T-helper 9 cell (primary cell): ENCODE measurements around the gene AFF3.

ENCODE experiments used
- DNase-seq: peaks from one replicate; pipeline ENCODE4 v3.0.0-alpha.2; 2020

AFF3 gene

DNA sequence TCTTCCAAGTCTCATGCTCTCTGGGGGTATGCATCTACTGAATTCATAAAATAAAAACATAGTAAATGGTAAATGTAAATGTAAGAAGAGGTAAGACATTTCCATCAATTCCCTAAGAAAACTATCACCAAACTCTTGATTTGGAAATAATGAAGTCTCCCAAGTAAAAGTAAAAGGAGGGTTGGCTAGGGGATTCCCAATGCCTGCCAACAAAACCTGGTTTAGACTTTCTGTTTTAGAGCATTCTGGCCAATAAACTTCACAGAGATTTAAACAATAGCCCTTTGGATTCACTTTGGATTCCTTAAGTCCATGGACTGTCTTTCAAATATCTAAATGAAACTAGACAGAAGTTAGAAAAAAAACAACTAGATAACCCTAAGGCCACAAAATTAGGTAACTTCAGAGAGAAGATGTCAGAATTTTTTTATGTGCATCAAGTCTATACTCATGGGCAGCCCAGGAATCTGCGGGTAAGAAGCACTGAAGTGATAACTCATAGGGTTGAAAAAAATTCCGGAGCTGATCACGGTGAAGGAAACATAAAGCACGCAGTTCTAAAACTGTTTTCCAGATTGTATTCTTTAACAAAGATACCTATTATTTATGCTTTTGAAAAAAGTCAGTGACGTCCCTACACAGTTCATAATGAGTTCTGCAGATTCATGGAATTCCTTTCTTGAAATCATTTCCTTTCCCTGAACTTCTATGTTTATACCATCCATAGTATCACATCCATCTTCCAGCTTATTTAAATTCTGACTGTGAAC, 263.6 kb downstream of the AFF3 start:
- DNase-seq, result no peak

DNA sequence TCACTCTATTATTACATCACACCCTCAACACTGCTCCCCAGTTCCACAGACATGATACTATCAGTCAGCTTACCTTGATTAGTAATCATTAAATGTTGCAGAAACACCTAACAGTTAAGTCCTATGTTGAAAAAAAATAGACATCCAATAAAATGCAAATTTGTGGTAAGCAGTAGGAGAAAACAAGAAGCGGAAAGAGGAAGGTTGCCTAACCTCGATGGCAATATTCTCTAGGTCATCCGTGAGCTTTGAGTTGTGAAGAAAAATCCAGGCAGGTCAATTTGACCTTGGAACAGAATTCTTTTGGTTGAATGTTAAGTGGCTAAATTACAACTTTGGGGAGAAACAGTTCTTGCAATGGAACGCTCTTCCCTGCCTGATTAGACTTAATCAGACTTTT, 264.4 kb downstream of the AFF3 start:
- DNase-seq, result no peak

DNA sequence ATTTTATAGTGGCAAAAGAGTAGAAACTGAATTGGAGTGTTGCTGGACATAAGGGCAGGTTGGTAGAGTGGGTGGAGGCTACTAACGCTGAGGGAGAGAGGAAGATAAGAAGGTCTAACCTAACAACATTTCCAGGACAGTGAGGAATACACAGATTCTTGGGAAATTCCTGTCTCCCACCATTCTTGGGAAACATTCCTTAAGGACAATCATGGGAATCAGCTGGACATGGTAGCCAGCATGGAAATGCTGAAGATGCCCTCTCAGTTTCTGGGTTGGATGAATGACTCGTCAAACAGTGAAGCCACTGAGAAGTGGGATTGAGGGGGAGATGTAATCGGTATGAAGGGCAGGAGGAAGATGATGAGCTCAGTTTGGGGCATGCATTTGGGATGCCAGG, 265.4 kb downstream of the AFF3 start:
- no peak for DNase-seq

DNA sequence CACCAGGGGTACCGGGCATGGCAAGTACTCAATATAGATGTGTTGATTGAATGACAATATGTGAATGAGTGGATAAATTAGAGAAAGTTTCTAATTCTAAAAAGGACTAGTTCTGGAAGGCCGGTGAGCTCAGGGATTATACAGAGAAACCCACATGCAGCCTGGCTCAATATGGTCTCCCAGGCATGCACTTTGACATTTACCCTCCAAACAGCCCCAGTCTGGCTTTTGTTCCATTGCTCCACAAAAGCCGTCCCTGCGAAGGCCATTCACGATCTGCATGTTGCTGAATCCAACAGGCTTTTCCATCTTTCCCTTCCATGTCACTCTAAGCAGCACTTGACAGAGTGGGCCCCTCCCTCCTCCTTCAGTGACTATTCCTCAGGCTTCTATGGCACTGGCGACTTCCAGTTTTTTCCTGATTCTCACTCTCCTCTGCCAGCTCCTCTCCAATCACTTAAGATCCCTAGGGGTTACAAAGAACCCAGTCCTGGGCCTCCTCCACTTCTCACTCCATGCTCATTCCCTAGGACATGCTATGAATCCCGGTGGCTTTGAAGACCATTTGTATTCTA, 266.7 kb downstream of the AFF3 start:
- no peak for DNase-seq

DNA sequence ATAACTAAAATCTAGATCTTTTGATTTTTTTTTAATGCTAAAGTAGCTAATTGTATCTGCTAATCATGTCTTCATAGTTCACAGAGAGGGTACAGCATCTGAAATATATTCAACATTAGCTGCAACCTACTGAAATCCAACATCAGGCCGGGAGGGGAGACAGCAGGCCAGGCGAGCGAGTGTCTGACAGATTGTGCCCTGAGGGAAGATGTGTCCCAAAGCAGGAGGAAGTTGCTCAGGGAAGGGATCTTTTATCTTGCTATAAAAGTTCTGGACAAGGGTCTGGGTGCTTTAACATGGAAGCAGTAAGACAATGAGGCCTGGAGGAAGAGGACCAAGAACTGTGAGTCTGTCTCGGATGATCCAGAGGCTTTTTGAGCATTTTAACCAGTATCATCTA, 274.1 kb downstream of the AFF3 start:
- DNase-seq, result no peak

DNA sequence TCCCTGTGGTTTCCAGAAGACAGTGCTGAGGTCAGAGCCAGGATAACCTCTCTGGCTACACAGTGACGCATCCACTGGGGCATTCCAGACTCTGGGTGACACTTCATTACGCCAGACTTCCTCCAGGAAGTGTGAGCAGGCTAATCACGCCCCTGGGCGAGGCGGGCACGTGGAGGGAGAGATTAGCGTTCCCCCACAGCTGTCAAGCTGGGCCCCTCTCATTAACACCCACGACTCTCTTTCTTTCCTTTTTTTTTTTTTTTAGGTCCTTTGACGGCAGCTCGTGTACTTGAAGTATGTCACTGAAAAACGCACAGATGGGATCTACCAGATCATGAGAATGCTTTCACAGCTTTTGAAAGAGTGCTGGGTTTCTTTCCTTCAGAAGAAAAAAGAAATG, 274.6 kb downstream of the AFF3 start:
- no peak for DNase-seq

DNA sequence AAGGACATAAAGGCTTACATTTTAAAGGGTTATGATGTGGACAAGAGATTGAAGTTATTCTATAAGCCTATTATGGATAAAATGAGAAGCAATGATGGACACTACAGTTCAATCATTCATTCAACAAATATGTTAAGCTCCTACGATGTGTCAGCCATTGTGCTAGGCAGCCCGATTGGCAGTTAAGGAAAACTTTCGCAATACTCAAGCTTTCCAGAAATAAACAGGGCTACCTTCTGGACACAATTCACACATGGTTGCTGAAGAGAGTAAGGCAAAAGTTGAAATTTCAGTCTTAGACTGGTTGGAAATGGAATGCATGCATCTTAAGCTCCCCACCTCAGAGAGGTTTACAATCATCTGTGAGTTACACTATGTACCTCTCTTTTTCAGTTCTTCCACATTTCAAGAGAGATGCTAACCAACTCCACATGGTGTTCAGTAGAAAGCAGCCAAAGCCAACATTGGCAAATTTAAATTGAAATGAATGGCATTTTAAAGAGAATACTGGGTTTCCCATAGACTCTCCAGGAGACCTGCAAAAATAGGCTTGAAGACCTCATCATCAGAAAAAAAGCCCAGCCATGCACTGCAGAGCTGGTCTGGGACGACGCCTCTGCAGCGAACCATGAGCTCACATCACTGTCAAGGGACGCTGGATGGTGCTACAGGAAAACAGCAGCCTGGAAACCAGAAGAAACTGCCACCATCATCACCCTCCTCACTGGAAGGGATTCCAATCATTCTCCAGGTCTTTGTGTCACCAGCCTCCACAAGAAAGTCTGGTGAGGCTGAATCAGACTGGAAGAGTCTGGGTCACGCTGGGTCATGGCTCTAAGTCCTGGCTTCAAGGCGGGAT, 276.3 kb downstream of the AFF3 start:
- no peak for DNase-seq

DNA sequence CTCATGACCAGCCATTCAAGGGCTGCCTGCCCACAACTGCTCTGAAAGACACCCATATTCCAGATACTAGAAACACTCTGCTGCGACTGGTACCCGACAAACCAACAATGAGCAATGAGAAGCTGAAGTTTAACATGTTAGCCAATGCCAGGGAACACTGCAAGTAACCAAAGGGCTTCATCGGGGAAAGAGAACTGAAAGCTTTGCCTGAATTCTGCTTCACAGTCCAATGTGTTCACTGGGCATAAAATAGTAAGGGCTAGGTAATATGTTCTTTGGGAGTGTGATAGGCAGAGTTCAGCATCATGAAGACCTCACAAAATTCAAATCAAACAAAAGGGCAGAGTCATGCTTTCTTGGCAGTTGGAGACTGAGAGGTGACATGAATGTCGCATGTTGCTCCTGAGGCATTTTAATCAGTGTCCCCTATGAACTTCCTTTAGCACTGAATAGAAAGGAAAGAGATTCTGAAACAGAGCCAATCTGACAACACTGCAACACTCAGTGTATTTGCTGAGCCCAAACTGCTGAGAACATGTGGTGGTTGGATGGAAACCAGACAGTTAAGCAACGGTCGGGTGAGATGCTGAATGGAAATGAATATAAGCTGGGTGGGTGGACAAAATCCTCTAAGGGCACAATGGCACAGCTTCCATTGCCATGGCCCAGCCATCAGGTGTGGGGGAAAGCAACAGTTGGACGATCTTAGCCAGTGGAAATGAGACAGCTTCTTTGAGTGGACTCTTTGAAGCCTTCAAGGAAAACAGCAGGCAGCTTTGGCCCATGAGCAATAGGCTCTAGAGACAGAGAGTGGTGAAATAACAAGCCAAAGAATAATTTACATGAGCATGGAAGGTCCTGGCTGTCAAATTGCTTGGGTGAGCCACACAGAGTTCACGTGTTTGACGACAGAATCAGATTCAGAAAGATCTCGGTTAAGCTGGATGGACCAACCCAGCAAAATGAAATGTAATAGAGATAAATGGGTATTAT, 277.5 kb downstream of the AFF3 start:
- no peak for DNase-seq

DNA sequence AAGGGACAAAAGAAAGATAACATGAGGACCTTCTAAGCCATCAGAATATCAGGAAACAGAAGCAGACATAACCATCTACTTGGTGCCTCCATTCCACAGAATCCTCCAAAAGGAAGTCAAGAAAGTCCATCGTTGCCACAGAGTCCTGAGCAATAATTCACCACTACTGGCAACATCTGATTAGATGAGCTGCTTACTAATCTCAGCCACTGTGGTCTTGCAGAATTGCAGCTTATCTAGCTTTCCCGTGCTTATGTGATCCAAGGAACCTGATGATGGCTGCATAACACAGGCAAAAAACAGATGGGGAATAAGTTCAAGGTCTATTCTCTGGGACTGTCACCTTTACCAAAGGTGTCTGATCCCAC, 278.5 kb downstream of the AFF3 start:
- no peak for DNase-seq

DNA sequence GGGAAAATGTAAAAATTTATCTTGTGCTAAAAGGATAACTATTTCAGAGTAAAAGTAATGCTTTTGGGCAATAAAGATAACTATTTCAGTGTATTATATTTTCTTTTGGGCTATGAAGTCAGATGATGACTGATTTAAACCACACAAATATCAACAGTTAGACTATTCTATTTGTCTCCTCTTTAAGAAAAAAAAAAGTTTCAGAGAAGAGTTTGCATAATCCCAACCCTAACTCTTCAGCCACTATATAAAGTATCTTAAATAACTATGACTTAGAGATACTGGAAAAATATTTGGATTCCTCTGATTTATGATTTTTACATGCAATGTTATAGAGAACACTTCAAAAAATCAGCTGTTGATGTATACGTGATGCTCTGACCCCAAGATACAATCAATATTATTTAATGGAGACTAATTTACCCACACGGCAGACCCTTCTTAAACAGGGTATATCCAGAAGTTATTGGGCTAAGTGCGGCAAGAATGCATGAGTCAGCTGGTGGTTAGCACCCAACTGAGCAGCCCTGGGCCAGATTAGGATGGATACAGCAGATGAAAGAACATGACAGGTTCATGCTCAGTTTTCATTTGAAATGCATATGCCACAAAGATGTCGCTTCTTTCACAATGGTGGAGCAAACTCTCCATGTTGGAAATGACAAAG, 279.0 kb downstream of the AFF3 start:
- DNase-seq, result no peak

DNA sequence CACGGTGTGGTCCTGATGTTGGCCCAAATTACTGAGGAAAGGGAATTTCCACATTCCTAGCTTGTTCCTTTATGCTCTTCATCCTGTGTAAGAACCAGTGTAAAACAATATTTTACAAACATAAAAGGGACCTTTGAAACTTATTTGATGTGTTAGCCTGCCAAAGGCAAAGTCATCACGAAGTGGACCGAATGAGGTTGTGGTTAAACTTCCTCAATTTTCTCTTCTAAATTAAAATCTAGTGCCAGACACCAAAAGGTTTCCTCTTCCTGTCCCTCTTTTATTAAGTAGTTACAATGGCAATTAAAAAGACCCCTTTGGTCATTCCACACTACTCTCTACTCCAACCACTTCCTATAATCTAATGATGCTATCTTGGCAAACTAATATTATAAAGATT, 279.8 kb downstream of the AFF3 start:
- DNase-seq, result no peak

DNA sequence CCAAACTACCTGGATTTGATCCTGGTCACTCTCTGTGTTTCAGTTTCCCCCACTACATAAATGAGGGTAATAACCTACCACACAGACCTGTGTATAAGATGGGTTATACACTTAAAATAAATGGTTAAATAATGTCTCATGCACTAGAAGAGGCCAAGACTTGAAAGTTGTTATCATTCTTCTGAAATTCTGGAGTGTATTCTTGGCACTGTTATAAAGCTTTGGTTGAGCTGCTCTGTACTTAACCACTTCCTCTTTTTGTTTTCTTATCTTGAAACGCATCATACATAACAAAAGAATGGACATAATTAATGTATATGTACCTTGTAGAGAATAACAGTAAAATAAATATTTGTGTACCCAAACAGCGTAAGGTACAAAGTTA, 281.0 kb downstream of the AFF3 start:
- no peak for DNase-seq

DNA sequence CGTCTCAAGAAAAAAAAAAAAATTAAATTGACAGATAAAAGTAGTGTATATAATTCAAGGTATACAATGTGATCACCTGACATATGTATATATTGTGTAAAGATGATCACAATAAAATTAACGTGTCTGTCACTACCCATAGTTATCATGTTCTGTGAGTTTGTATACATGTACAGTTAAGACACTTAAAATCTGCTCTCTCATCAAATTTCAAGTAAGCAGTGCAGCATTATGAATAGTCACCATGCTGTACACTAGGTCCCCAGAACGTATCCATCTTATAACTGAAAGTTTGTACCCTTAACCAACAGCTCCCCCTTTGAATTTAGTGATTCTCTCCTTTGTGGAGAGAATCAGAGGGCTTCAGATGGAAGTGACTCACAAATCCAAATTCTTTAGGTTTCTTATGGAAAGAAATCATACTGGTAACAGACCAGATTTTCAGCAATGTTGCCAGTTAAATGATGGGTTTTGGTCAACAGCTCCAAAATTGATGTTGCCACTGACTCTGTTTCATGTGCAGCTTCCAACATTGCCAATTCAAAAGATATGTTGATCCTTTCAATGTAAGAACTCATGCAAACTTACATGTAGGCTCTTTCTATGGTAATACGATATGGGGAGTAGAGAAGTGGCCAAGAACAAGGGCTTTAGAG, 281.5 kb downstream of the AFF3 start:
- DNase-seq, result no peak

DNA sequence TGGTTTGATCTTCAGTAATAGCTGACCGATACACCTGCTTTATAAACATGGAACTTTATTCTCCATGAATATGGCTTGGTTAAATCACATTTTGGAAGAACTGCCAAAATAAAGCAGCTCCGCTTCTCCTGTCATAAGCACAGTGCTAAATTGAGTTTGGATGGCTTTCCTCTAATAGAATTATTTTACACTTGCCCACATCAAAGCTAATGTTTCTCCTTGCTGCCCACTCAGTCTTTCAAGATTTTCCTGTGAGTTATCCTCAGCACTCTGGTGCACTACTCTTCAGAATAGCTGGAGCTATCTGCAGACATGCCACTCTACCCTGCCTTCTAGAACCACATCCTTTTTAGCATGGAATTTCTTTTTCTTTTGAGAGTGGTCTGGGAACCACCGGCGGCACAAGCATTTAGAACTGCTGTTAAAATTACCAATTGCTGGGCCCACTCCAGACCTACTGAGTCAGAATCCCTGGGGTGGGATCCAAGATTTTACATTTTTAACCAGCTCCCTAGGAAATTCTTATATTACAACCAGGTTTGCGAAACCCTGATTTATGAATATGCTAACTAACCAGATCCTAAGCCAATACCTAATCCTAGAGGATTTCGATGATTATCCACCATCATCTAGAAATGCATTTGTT, 283.3 kb downstream of the AFF3 start:
- no peak for DNase-seq

DNA sequence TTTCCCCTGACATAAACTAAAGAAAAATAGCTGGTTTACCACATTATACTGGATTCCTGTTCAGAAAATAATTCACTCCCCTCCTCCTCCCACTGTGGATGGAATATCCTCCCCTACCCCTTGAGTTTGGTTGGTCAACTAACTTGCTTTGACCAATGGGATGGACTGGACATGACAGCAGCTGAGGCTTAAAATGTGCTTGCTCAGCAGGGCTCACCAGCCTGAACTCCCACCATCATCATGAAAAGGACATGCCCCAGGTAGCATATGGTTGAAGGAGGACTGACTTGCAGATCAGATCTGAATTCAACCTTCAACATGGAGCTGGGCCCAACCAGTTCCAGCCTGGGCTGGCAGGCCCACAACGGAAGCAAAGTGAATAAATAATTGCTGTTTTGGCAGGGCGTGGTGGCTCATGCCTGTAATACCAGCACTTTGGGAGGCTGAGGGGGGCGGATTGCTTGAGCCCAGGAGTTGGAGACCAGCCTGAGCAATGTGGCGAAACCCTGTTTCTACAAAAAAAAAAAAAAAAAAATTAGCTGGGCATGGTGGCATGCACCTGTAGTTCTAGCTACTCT, 284.4 kb downstream of the AFF3 start:
- DNase-seq, result no peak

DNA sequence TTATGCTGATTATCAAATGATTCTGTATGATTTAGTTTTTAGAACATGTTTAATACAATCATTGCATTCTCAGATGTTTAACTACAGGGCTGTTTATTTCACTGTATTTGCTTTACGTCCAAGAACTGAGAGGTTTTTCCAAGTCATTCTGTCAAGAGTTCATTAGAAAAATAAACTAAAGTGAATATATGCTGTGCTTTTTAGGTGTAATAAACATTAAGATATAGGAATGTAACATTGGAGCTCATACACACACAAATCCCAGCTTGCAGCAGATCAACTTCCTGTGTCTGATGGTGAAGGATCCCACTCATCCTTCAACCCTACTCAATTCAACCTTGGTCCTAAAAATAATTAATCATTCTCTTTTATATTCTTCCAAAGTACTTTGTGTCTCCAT, 285.0 kb downstream of the AFF3 start:
- no peak for DNase-seq

DNA sequence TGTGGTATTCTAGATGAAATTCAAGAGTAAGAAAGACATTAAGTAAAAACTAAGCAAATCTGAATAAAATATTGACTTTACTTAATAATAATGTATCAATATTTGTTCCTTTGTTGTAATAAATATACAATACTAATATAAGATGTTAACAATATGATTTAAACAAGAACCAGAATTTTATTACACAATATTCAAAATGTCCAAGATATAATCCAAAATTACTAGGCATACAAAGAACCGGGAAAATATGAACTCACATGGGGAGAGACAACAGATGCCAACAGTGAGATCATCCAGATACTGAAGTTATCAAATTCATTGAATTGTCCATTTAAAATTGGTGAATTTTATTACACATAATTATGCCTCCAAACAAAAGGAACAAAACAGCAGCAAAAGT, 286.3 kb downstream of the AFF3 start:
- DNase-seq, result no peak

DNA sequence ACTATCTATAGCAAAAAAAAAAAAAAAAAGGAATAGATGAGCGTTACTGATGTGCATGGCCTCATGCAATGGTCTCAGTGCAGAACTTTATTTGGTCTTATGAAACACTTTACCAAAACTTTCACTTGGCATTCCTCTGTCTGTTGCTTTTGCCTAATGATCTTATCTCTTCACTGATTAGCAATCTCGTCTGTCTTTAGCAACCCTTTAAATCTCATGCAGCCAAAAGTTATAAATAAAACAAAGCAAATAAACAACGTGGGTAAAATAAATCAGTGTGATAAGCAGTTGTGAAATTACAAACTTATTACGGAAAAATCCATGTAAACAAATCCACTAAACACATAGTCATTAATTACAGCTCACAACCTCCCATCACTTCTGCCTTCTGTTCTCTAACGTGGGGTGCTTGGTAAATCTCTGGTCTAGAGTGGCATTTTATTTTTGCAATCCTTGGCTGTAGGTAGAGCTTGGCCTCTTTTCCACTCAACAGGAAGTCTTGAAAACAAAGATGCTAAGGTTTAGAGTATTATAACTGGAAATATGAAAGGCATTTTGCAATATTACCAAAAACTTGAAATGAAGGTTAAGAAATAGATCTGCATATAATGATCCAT, 288.0 kb downstream of the AFF3 start:
- no peak for DNase-seq

DNA sequence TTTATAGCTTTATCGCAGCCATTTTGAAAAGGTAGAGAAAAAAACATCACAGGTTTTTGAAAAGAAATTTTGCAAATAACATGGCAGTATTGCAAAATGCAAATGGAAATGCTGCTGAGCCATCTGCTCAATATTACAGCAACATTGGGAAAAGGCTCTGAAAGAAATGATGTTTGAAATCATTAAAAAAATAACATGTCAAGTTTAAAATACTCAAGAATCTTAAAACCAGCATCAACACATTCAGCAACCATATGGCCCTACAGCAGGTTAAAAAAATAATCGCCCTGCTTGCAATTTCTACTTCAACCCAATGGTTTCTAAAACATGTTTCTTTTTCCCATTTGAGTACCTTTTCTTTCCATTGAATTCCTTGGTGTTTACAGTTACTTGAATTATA, 289.4 kb downstream of the AFF3 start:
- no peak for DNase-seq

DNA sequence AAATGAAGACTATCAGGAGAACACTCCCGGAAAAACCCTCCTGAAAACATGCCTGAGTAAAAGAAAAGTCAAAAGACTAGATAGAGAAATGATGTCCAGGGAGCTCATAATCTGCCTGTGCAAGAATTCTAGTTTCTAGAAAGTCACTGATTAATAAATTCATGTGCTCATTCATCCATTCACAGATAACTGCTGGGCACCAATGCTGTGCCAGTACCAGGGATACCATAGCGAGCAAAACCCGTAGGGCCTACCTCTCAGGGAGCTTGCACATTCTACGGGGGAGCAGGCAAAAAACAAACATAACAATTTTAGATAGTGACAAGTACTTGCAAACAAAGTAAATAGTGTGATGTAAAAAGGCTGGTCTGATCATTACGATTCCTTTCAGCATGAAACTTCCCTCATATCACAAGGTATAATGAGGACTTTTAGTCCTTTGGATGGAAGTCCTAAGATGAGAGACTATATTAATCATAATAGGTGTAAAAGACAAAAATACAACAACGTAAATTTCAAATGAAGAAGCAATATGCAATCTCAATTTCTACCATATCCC, 289.9 kb downstream of the AFF3 start:
- DNase-seq, result no peak
